Activated CD8-positive, alpha-beta T cell treated with anti-CD3 and anti-CD28 coated beads for 36 hours (primary cell): ENCODE results near the gene PIP5K1B. TPM values are rescaled to one million over a fixed set of nuclear protein-coding genes. Genes with fewer than 3 reads are reported as not detected.

ENCODE experiments used
- ATAC-seq: fragments of 200-7000 bp; cut with Tn5 transposase; one replicate; pipeline ENCODE4 v1.10.0; 2021; ENCODE audit warnings: mild to moderate bottlenecking, moderate library complexity
- CTCF ChIA-PET: fragments of 350-600 bp; sonication (Branson Sonifier 250); formaldehyde crosslinking; loops from one replicate; lab custom pipeline; 2021; ENCODE audit warnings: antibody characterized with exemption; lab: Charles Lee
- POLR2A ChIA-PET: fragments of 350-600 bp; sonication (Branson Sonifier 250); formaldehyde crosslinking; loops from one replicate; lab custom pipeline; 2021; ENCODE audit warnings: antibody characterized with exemption; lab: Charles Lee
- DNase-seq: peaks from one replicate; pipeline ENCODE4 v3.0.0-alpha.2; 2020
- H3K27ac Mint-ChIP-seq: one replicate; pipeline ENCODE4 v1.8.0; 2021; ENCODE audit warnings: mild to moderate bottlenecking, mixed read lengths
- H3K27me3 Mint-ChIP-seq: one replicate; pipeline ENCODE4 v1.8.0; 2021; ENCODE audit warnings: mixed read lengths
- H3K36me3 Mint-ChIP-seq: one replicate; pipeline ENCODE4 v1.8.0; 2021; ENCODE audit warnings: low read depth, mixed read lengths
- H3K4me1 Mint-ChIP-seq: one replicate; pipeline ENCODE4 v1.8.0; 2021; ENCODE audit warnings: low read depth, mixed read lengths
- H3K4me3 Mint-ChIP-seq: one replicate; pipeline ENCODE4 v1.8.0; 2021; ENCODE audit warnings: mild to moderate bottlenecking, moderate library complexity, mixed read lengths
- H3K9me3 Mint-ChIP-seq: one replicate; pipeline ENCODE4 v1.8.0; 2021; ENCODE audit warnings: mixed read lengths
- CTCF ChIP-seq: fragments of 200-600 bp; IDR thresholded peaks from one replicate; pipeline ENCODE4 v1.8.0; 2022; ENCODE audit warnings: antibody characterized with exemption, mild to moderate bottlenecking
- intact Hi-C: fragments of 100-400 bp; cut with micrococcal nuclease; formaldehyde crosslinking; loops from one replicate; pipeline ENCODE4 v1.10.0; 2022
- total RNA-seq, 2 experiments: library from RNA; stranded (reverse); gene quantifications; one replicate each; pipeline ENCODE4 v1.2.3, GENCODE V29; 2021

Gene PIP5K1B
- total RNA-seq, 2 experiments from 2014 or later: 0.43 to 0.98 TPM

GRCh38 chr9:68951879-68952659, 247.0 kb downstream of the PIP5K1B start:
- ATAC-seq (peak; percentile 25), DNase-seq (no peak)
- no peak for TF ChIP-seq CTCF
- H3K27me3 Mint-ChIP-seq: peaks cover 24% of the 10 kb centered on the region
- H3K4me1 Mint-ChIP-seq: peaks cover 33% of the 10 kb centered on the region
- peaks cover 3% of the 10 kb centered on the region for H3K9me3 Mint-ChIP-seq
- intact Hi-C loops: no loop called here
- no peaks in the 10 kb centered on the region for H3K36me3 Mint-ChIP-seq
- no peak overlapping the region for H3K4me3 Mint-ChIP-seq
- no peak overlapping the region for H3K27ac Mint-ChIP-seq
- ChIA-PET CTCF (no interaction called here), POLR2A (interaction anchor here (0.9 kb wide), 2 partner anchors 25 to 27 kb away, joined by 3 read pairs; no protein-coding TSS in a partner anchor)

- Mint-ChIP-seq H3K27me3 (peaks cover 25% of the 10 kb centered on the region), H3K9me3 (peaks cover 4% of the 10 kb centered on the region), H3K4me3 (no peak overlapping the region), H3K4me1 (peaks cover 21% of the 10 kb centered on the region), H3K36me3 (no peaks in the 10 kb centered on the region), H3K27ac (no peak overlapping the region)
- no peak for DNase-seq
- POLR2A ChIA-PET: no interaction called here
- TF ChIP-seq CTCF: no peak
- CTCF ChIA-PET: no interaction called here
- intact Hi-C loops: no loop called here
- no peak for ATAC-seq
Observed at GRCh38 chr9:68953771-68954170, 248.7 kb downstream of the PIP5K1B start.

- ChIA-PET CTCF (interaction anchor here (0.8 to 1.6 kb wide), 3 partner anchors 20 to 81 kb away, joined by 3 to 4 read pairs (median 3); partner anchors contain the start of gene FXN), POLR2A (interaction anchor here (0.5 kb wide), 1 partner anchor 387 kb away, joined by 4 read pairs; no protein-coding TSS in a partner anchor)
- Mint-ChIP-seq H3K36me3 (no peaks in the 10 kb centered on the region), H3K27ac (peak overlapping the region; percentile 21), H3K9me3 (peaks cover 4% of the 10 kb centered on the region), H3K4me1 (peaks cover 15% of the 10 kb centered on the region), H3K4me3 (no peak overlapping the region), H3K27me3 (peaks cover 21% of the 10 kb centered on the region)
- intact Hi-C loops: no loop called here
- no peak for TF ChIP-seq CTCF
- ATAC-seq: peak; percentile 68
- DNase-seq: peak; percentile 14
Observed at GRCh38 chr9:68955330-68955729, 250.3 kb downstream of the PIP5K1B start.

- DNase-seq (no peak), ATAC-seq (no peak)
- peaks cover 7% of the 10 kb centered on the region for H3K4me1 Mint-ChIP-seq
- peaks cover 18% of the 10 kb centered on the region for H3K27me3 Mint-ChIP-seq
- intact Hi-C loops: no loop called here
- no peak overlapping the region for H3K4me3 Mint-ChIP-seq
- POLR2A ChIA-PET: interaction anchor here (1.1 kb wide), 1 partner anchor 219 kb away, joined by 3 read pairs; no protein-coding TSS in a partner anchor
- no peaks in the 10 kb centered on the region for H3K36me3 Mint-ChIP-seq
- CTCF ChIA-PET: interaction anchor here (1.1 kb wide), 1 partner anchor 44 kb away, joined by 4 read pairs; no protein-coding TSS in a partner anchor
- peaks cover 4% of the 10 kb centered on the region for H3K9me3 Mint-ChIP-seq
- no peak overlapping the region for H3K27ac Mint-ChIP-seq
- TF ChIP-seq CTCF: no peak
Observed at GRCh38 chr9:68957479-68957878, 252.4 kb downstream of the PIP5K1B start.

- peaks cover 4% of the 10 kb centered on the region for H3K9me3 Mint-ChIP-seq
- intact Hi-C loops: no loop called here
Observed at GRCh38 chr9:68961587-68961986, 256.5 kb downstream of the PIP5K1B start.

More at GRCh38 chr9:68961587-68961986, 256.5 kb downstream of the PIP5K1B start:
- TF ChIP-seq CTCF: no peak
- ChIA-PET POLR2A (no interaction called here), CTCF (no interaction called here)
- H3K27me3 Mint-ChIP-seq: peaks cover 9% of the 10 kb centered on the region
- H3K36me3 Mint-ChIP-seq: no peaks in the 10 kb centered on the region
- no peak for DNase-seq
- ATAC-seq: no peak
- no peak overlapping the region for H3K4me3 Mint-ChIP-seq
- H3K4me1 Mint-ChIP-seq: no peaks in the 10 kb centered on the region
- H3K27ac Mint-ChIP-seq: no peak overlapping the region
